GM19035 (cell line): ENCODE results near the gene WDR27.
"Not testable (repeated sequence)": the region's sequence is repeated elsewhere in the genome, so short reads cannot be mapped to it uniquely, and the experiment has no call there.

Experiments used
- ATAC-seq: cut with Tn5 transposase; IDR thresholded peaks from one replicate; pipeline ENCODE4 v1.9.1; 2021; ENCODE audit not compliant: unreplicated experiment

The WDR27 gene

GRCh38 chr6:169710009-169710408 lies 8.2 kb upstream of the WDR27 start:
- no peak for ATAC-seq

GRCh38 chr6:169709293-169709692 lies 7.5 kb upstream of the WDR27 start:
- peak; percentile 43 for ATAC-seq

GRCh38 chr6:169707772-169708171 lies 5.9 kb upstream of the WDR27 start:
- ATAC-seq, result no peak

GRCh38 chr6:169702840-169703246 lies 1.0 kb upstream of the WDR27 start:
- ATAC-seq, result peak; percentile 18

- ATAC-seq, result peak; percentile 12
Observed at GRCh38 chr6:169701311-169701953, 397 bp downstream of the WDR27 start.

GRCh38 chr6:169700296-169700695 lies 1.5 kb downstream of the WDR27 start:
- no peak for ATAC-seq

GRCh38 chr6:169697115-169697514 lies 4.7 kb downstream of the WDR27 start:
- not testable (repeated sequence) for ATAC-seq

GRCh38 chr6:169695131-169695530 lies 6.7 kb downstream of the WDR27 start:
- ATAC-seq, result no peak

- ATAC-seq, result no peak
Observed at GRCh38 chr6:169692516-169692915, 9.3 kb downstream of the WDR27 start.

GRCh38 chr6:169691260-169691659 lies 10.6 kb downstream of the WDR27 start:
- no peak for ATAC-seq

GRCh38 chr6:169689287-169689686 lies 12.5 kb downstream of the WDR27 start:
- no peak for ATAC-seq

GRCh38 chr6:169685860-169686259 lies 16.0 kb downstream of the WDR27 start:
- ATAC-seq, result no peak

GRCh38 chr6:169684056-169684455 lies 17.8 kb downstream of the WDR27 start:
- no peak for ATAC-seq

GRCh38 chr6:169678342-169678741 lies 23.5 kb downstream of the WDR27 start:
- no peak for ATAC-seq

- no peak for ATAC-seq
Observed at GRCh38 chr6:169677096-169677495, 24.7 kb downstream of the WDR27 start.

- ATAC-seq, result no peak
Observed at GRCh38 chr6:169675011-169675410, 26.8 kb downstream of the WDR27 start.

- ATAC-seq, result no peak
Observed at GRCh38 chr6:169671563-169671962, 30.3 kb downstream of the WDR27 start.

- ATAC-seq, result no peak
Observed at GRCh38 chr6:169669889-169670288, 31.9 kb downstream of the WDR27 start.

GRCh38 chr6:169669147-169669546 lies 32.7 kb downstream of the WDR27 start:
- no peak for ATAC-seq

GRCh38 chr6:169668203-169668847 lies 33.5 kb downstream of the WDR27 start:
- no peak for ATAC-seq

GRCh38 chr6:169667716-169668115 lies 34.1 kb downstream of the WDR27 start:
- ATAC-seq, result no peak

GRCh38 chr6:169666441-169666840 lies 35.4 kb downstream of the WDR27 start:
- ATAC-seq, result no peak

- ATAC-seq, result no peak
Observed at GRCh38 chr6:169665289-169665688, 36.5 kb downstream of the WDR27 start.
